Measurements from ENCODE around the gene DOCK9.

Gene DOCK9

GRCh38 chr13:98874029-98874397, 103.9 kb downstream of the DOCK9 start:
- no peak for TF ChIP-seq CTCF (IDR thresholded peaks at IDR 0.05; ENCODE audit: low read depth, low read length, missing control alignments)
- DNase-seq (ENCODE audit: low read depth): no peak
- no peak overlapping the region for H3K4me3 ChIP-seq (ENCODE audit: low read depth, low read length)
- in situ Hi-C loops (cut with HindIII; ENCODE audit: low sequenced_read_pairs): loop anchor here (5.0 kb wide), 1 partner anchor 52 kb away; no protein-coding TSS in a partner anchor

DNA sequence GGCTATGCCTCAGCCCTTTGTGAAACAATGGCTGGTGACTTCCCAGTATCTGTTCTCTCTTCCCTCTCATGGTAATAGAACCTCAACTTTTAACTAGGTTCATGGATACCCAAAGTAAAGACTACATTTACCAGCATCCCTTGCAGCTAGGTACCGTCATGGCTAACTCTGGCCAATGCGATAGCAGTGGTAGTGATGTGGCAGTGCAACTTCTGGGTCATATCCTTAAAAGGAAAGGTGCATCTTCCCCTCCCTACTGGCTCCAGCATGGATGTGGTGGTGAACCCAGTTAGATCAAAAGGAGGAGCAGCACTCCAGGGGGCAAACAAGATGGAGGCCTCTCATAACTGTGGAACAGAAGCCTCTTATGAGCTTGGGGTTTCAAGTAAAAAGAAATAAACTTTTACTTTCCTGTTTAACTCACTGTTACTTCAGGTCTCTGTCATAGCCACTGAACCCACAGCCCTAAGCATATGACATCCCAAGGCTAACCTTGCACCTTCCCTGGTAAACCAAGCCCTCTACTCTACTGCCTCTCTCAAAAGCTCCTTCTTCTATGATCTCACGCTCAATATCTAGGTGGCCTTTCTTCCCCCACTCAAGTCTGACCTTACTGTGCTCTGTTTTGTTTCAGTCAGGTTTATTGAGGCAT, 104.4 kb downstream of the DOCK9 start:
- TF ChIP-seq CTCF (IDR thresholded peaks at IDR 0.05; ENCODE audit: low read depth, low read length, missing control alignments): no peak
- no peak for DNase-seq (ENCODE audit: low read depth)
- no peak overlapping the region for H3K4me3 ChIP-seq (ENCODE audit: low read depth, low read length)
- in situ Hi-C loops (cut with HindIII; ENCODE audit: low sequenced_read_pairs): loop anchor here (5.0 kb wide), 1 partner anchor 51 kb away; no protein-coding TSS in a partner anchor

GRCh38 chr13:98871727-98872126, 106.1 kb downstream of the DOCK9 start:
- in situ Hi-C loops (cut with HindIII; ENCODE audit: low sequenced_read_pairs): loop anchor here (5.0 kb wide), 1 partner anchor 49 kb away; no protein-coding TSS in a partner anchor
- no peak for TF ChIP-seq CTCF (IDR thresholded peaks at IDR 0.05; ENCODE audit: low read depth, low read length, missing control alignments)

DNA sequence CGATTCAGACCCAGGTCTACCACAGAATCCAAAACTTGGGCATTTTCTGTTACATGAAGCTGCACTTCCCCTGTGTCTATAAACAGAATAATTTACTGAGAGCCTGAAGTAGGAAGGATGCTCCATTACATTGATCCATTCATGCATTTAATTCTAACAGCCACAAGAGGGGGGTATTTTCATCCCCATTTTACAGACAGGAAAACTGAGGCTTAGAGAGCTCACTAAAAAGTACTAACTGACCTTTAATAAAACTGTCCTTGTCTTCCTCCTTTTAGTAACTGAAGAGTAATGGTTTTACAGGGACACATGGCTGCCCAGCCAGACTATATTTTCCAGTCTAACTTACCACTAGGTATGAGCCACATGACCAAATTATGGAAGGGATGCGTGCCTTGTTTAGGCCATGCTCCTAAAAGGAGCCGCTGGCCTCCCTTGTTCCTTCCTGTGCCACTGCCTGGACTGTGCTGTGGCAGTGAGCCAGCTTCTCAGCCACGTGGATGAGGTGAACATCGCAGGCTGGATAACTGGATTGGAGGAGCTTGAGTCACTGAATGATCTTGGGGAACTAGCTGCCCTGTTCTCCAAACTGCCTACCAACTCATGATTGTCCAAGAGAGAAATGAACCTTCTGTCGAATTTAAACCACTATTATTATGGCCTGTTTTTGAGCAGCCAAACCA, 108.3 kb downstream of the DOCK9 start:
- DNase-seq (ENCODE audit: low read depth): no peak
- H3K4me3 ChIP-seq (ENCODE audit: low read depth, low read length): no peak overlapping the region
- in situ Hi-C loops (cut with HindIII; ENCODE audit: low sequenced_read_pairs): loop anchor here (5.0 kb wide), 1 partner anchor 47 kb away; no protein-coding TSS in a partner anchor
- TF ChIP-seq CTCF (IDR thresholded peaks at IDR 0.05; ENCODE audit: low read depth, low read length, missing control alignments): no peak

More at GRCh38 chr13:98871727-98872126, 106.1 kb downstream of the DOCK9 start:
- no peak overlapping the region for H3K4me3 ChIP-seq (ENCODE audit: low read depth, low read length)
- no peak for DNase-seq (ENCODE audit: low read depth)

- in situ Hi-C loops (cut with HindIII; ENCODE audit: low sequenced_read_pairs): no loop called here
- DNase-seq (ENCODE audit: low read depth): no peak
These were observed 108.9 kb downstream of the DOCK9 start for GRCh38 chr13:98868932-98869331.

DNA sequence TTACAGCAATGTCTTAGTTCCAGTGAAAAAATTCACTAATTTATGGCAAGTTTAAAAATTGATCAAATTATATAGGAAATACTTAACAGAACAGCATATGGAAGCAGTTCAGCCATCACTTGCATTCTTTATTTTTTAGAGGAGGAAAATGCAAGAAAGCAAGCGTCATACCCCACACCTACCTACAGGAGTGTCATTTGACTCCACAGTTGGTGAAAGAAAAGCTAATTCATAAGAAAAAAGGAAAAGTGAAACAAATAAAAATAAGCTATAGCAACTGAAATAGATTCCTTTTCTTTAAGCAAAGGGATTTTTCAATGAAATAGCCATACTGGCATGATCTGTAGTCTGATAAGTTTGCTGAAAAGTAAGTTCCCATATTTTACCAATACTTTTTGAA, 111.0 kb downstream of the DOCK9 start:
- in situ Hi-C loops (cut with HindIII; ENCODE audit: low sequenced_read_pairs): no loop called here
- peak; percentile 28 for TF ChIP-seq CTCF (IDR thresholded peaks at IDR 0.05; ENCODE audit: low read depth, low read length, missing control alignments)
- no peak overlapping the region for H3K4me3 ChIP-seq (ENCODE audit: low read depth, low read length)
- no peak for DNase-seq (ENCODE audit: low read depth)

More at GRCh38 chr13:98868932-98869331, 108.9 kb downstream of the DOCK9 start:
- TF ChIP-seq CTCF (IDR thresholded peaks at IDR 0.05; ENCODE audit: low read depth, low read length, missing control alignments): no peak
- no peak overlapping the region for H3K4me3 ChIP-seq (ENCODE audit: low read depth, low read length)

Measured in astrocyte of the cerebellum (primary cell).